Measurements from ENCODE around the gene ETV5. TPM values are rescaled to one million over a fixed set of nuclear protein-coding genes. Genes with fewer than 3 reads are reported as not detected.

Gene ETV5
- total RNA-seq, 4 donors from 2014 or later, result 19.0 to 31.6 (median 21.3) TPM

DNA sequence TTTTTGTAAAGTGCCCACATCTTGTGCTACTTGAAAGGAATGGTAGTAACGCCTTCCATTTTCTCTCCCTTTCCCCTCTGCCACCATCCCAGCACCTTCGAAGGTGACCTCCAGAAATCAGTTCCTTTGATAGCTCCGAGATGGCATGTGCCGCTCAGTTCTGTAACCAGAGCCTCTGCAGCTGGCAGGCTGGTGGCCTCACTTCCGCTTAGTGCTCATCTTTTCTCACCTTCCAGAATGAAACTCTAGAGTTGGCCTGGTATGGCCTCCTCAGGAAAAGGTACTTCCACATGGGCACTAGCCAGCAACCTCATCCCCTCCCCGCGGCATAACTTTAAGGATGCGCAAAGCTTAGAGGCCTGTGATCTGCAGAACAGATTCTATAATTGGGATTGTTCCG lies 38.8 kb downstream of the ETV5 start:
- no peak for TF ChIP-seq POLR2A (IDR thresholded peaks at IDR 0.05)
- TF ChIP-seq, protein P1, sequence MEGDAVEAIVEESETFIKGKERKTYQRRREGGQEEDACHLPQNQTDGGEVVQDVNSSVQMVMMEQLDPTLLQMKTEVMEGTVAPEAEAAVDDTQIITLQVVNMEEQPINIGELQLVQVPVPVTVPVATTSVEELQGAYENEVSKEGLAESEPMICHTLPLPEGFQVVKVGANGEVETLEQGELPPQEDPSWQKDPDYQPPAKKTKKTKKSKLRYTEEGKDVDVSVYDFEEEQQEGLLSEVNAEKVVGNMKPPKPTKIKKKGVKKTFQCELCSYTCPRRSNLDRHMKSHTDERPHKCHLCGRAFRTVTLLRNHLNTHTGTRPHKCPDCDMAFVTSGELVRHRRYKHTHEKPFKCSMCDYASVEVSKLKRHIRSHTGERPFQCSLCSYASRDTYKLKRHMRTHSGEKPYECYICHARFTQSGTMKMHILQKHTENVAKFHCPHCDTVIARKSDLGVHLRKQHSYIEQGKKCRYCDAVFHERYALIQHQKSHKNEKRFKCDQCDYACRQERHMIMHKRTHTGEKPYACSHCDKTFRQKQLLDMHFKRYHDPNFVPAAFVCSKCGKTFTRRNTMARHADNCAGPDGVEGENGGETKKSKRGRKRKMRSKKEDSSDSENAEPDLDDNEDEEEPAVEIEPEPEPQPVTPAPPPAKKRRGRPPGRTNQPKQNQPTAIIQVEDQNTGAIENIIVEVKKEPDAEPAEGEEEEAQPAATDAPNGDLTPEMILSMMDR (IDR thresholded peaks at IDR 0.05 in 4 of 5, conservative IDR thresholded peaks at IDR 0.05 in 1 of 5), result no peak
- H3K27ac ChIP-seq, result no peak overlapping the region
- DNase-seq (no peak), ATAC-seq (no peak)
- H3K4me3 ChIP-seq, result no peak overlapping the region
- H3K27me3 ChIP-seq, result no peaks in the 10 kb centered on the region
- peaks cover 0 to 7% of the 10 kb centered on the region in 2 donors for H3K36me3 ChIP-seq
- intact Hi-C loops (cut with DNase I; ENCODE audit: low total_unique reads), result no loop called here
- no peaks in the 10 kb centered on the region for H3K9me3 ChIP-seq
- in situ Hi-C loops (cut with MboI; ENCODE audit: low sequenced_read_pairs in 4 of 4), result no loop called here
- no peaks in the 10 kb centered on the region for H3K4me1 ChIP-seq

DNA sequence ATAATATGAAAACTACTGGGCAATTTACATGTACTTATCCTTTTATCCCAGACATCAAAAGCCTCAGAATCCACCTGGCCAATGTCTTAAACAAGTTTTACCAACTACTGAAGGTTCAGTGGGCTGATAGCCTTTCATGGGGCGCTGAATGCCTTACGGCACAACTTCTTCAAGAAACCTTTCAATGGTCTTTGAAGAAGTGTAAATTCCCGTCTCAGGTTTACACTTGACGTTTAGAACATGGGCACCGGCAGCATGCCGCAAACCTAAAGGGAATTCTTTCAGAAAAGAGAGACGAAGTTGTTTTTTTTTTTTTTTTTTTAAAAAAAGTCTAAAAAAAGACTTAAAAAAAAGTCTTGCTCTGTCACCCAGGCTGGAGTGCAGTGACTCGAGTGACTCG lies 39.7 kb downstream of the ETV5 start:
- Histone ChIP-seq H3K27me3 (no peaks in the 10 kb centered on the region), H3K9me3 (no peaks in the 10 kb centered on the region), H3K4me1 (no peaks in the 10 kb centered on the region), H3K27ac (no peak overlapping the region), H3K4me3 (no peak overlapping the region), H3K36me3 (peaks cover 0 to 14% of the 10 kb centered on the region in 2 donors)
- in situ Hi-C loops (cut with MboI; ENCODE audit: low sequenced_read_pairs in 4 of 4) (no loop called here), intact Hi-C loops (cut with DNase I; ENCODE audit: low total_unique reads) (no loop called here)
- DNase-seq (no peak), ATAC-seq (no peak)
- TF ChIP-seq POLR2A (IDR thresholded peaks at IDR 0.05), result no peak
- TF ChIP-seq, protein P1 (IDR thresholded peaks at IDR 0.05 in 4 of 5, conservative IDR thresholded peaks at IDR 0.05 in 1 of 5), result no peak

DNA sequence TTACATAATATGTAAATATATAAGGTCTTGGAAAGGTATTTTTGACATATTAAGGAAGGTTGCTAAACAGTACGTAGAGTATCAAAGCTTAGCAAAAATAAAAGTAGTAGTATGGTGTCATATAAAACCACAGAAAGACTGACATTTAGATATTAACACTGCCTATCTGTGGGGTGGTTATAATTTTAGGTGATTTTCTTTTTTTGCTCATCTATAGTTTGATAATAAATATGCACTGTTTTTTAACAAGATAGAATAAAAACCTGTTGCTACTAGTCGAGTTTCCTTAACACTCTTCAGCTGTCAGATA lies 40.7 kb downstream of the ETV5 start:
- in situ Hi-C loops (cut with MboI; ENCODE audit: low sequenced_read_pairs in 4 of 4) (no loop called here), intact Hi-C loops (cut with DNase I; ENCODE audit: low total_unique reads) (no loop called here)
- H3K4me3 ChIP-seq, result no peak overlapping the region
- no peaks in the 10 kb centered on the region for H3K27me3 ChIP-seq
- no peak overlapping the region for H3K27ac ChIP-seq
- DNase-seq, result no peak
- TF ChIP-seq POLR2A (IDR thresholded peaks at IDR 0.05), result no peak
- TF ChIP-seq, protein P1 (IDR thresholded peaks at IDR 0.05 in 4 of 5, conservative IDR thresholded peaks at IDR 0.05 in 1 of 5), result no peak
- H3K36me3 ChIP-seq, result peaks cover 0 to 22% of the 10 kb centered on the region in 2 donors
- H3K4me1 ChIP-seq, result no peaks in the 10 kb centered on the region
- ATAC-seq, result no peak
- H3K9me3 ChIP-seq, result no peaks in the 10 kb centered on the region

DNA sequence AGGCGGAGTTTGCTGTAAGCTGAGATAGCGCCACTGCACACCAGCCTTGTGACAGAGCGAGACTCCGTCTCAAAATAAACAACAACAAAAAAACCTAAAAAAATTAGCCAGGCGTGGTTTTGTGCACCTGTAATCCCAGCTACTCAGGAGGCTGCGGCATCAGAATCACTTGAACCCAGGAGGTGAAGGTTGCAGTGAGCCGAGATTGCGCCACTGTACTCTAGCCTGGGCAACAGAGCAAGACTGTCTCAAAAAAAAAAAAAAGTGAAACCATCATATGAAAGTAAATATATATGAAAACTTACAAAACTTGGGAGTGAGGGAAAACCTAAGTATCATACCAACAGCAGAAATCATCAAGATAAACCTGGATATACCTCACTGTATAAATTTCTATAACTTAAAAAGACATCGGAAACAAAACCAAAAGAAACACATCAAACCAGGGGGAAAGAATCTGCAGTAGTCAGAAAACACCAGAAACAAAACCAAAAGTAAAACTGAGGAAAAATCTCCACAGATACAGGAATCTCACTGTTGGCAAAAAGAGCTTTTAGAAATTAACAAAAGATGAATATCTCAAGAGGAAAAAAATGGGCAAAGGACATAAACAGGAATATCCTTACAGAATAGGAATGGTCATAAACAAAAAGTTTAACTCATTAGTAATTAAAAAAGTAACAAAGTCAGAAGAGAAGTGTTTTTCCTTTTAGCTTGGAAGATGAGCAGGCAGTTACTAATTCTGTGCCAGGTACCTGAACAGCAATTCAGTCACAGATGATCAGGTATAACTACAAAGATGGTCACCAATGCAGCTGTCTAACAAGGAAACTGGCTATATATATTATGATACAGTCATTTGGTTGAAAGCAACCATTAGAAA lies 41.3 kb downstream of the ETV5 start:
- peaks cover 0 to 22% of the 10 kb centered on the region in 2 donors for H3K36me3 ChIP-seq
- DNase-seq (no peak), ATAC-seq (no peak)
- H3K27ac ChIP-seq, result no peak overlapping the region
- intact Hi-C loops (cut with DNase I; ENCODE audit: low total_unique reads) (no loop called here), in situ Hi-C loops (cut with MboI; ENCODE audit: low sequenced_read_pairs in 4 of 4) (no loop called here)
- H3K4me1 ChIP-seq, result no peaks in the 10 kb centered on the region
- no peaks in the 10 kb centered on the region for H3K9me3 ChIP-seq
- H3K27me3 ChIP-seq, result no peaks in the 10 kb centered on the region
- H3K4me3 ChIP-seq, result no peak overlapping the region
- TF ChIP-seq, protein P1 (IDR thresholded peaks at IDR 0.05 in 4 of 5, conservative IDR thresholded peaks at IDR 0.05 in 1 of 5), result no peak
- TF ChIP-seq POLR2A (IDR thresholded peaks at IDR 0.05), result no peak
